Type B pancreatic cell (in vitro differentiated cells): ENCODE measurements around the gene WDR77. TPM values are rescaled to one million over a fixed set of nuclear protein-coding genes. Genes with fewer than 3 reads are reported as not detected.

Experiments used
- DNase-seq: peaks from one replicate; pipeline ENCODE4 v3.0.0; 2021; ENCODE audit warnings: mixed read lengths; ENCODE audit not compliant: unreplicated experiment; ENCODE audit errors: extremely low spot score
- H3K27ac Mint-ChIP-seq: 2 replicates; pipeline ENCODE4 v1.8.0; 2021; ENCODE audit warnings: mild to moderate bottlenecking, mixed read lengths
- H3K27me3 Mint-ChIP-seq: 2 replicates; pipeline ENCODE4 v1.8.0; 2021; ENCODE audit warnings: mixed read lengths
- H3K36me3 Mint-ChIP-seq: 2 replicates; pipeline ENCODE4 v1.8.0; 2021; ENCODE audit warnings: mixed read lengths
- H3K4me1 Mint-ChIP-seq: one replicate; pipeline ENCODE4 v1.8.0; 2021; ENCODE audit warnings: mixed read lengths; ENCODE audit not compliant: unreplicated experiment
- H3K4me3 Mint-ChIP-seq: 2 replicates; pipeline ENCODE4 v1.8.0; 2021; ENCODE audit warnings: mild to moderate bottlenecking, mixed read lengths
- H3K9me3 Mint-ChIP-seq: 2 replicates; pipeline ENCODE4 v1.8.0; 2021; ENCODE audit warnings: mixed read lengths
- total RNA-seq: library from RNA; stranded (reverse); gene quantifications from 2 replicates; pipeline ENCODE4 v1.2.1, GENCODE V29; 2021; ENCODE audit warnings: low replicate concordance
- TF ChIP-seq, protein P1 (sequence below): fragments of 200-600 bp; sonication (generic); conservative IDR thresholded peaks from 2 replicates; pipeline ENCODE4 v1.5.0; 2021; ENCODE audit warnings: antibody characterized with exemption, mild to moderate bottlenecking

The WDR77 gene
- total RNA-seq, 1 donor from 2014 or later: 42.8 TPM

DNA sequence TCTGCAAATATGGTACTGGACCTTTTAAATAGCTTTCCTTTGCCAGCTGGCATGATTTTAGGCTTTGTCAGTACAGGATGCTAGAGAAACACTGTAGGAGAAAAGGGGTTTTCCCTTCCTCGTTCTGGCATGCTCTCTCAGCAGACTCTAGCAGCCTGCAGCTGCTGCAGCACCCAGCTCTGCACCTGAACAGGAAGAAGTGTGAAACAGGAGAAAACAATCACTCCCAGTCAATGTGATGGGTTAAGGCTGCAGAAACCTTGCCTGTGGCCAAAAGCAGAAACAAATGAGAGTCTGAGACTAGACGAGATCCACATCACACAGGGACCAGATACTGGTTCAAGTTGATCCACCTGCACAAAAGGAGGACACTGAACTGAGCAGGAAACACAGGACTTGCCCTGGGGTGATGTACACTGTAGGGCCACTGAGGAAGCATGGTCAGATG lies 42.7 kb downstream of the WDR77 start:
- DNase-seq: no peak

DNA sequence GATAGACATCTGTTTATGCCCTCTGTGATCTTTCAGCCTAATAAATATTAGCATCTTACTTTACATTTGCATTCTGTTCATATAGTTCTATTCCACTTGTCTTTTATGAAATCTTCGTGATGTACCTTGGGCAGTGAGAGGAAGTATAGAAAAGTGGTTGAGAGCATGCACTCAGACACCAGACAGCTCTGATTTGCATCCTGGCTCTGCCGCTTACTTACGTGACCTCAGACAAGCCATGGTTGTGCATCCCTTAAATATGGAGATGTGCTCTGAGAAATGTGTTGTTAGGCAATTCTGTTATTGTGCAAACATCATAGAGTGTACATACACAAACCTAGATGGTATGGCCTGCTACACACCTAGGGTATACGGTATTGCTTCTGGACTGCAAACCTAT lies 44.5 kb downstream of the WDR77 start:
- no peak for DNase-seq
- Mint-ChIP-seq H3K4me3 (no peak overlapping the region), H3K27me3 (peaks cover 3% of the 10 kb centered on the region), H3K9me3 (no peaks in the 10 kb centered on the region), H3K36me3 (no peaks in the 10 kb centered on the region), H3K4me1 (no peaks in the 10 kb centered on the region), H3K27ac (no peak overlapping the region)
- TF ChIP-seq, protein P1, sequence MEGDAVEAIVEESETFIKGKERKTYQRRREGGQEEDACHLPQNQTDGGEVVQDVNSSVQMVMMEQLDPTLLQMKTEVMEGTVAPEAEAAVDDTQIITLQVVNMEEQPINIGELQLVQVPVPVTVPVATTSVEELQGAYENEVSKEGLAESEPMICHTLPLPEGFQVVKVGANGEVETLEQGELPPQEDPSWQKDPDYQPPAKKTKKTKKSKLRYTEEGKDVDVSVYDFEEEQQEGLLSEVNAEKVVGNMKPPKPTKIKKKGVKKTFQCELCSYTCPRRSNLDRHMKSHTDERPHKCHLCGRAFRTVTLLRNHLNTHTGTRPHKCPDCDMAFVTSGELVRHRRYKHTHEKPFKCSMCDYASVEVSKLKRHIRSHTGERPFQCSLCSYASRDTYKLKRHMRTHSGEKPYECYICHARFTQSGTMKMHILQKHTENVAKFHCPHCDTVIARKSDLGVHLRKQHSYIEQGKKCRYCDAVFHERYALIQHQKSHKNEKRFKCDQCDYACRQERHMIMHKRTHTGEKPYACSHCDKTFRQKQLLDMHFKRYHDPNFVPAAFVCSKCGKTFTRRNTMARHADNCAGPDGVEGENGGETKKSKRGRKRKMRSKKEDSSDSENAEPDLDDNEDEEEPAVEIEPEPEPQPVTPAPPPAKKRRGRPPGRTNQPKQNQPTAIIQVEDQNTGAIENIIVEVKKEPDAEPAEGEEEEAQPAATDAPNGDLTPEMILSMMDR: no peak

More for the DNA sequence above, 42.7 kb downstream of the WDR77 start:
- Mint-ChIP-seq H3K4me3 (no peak overlapping the region), H3K27me3 (peaks cover 6% of the 10 kb centered on the region), H3K27ac (no peak overlapping the region), H3K36me3 (no peaks in the 10 kb centered on the region), H3K9me3 (no peaks in the 10 kb centered on the region), H3K4me1 (no peaks in the 10 kb centered on the region)
- TF ChIP-seq, protein P1: no peak

DNA sequence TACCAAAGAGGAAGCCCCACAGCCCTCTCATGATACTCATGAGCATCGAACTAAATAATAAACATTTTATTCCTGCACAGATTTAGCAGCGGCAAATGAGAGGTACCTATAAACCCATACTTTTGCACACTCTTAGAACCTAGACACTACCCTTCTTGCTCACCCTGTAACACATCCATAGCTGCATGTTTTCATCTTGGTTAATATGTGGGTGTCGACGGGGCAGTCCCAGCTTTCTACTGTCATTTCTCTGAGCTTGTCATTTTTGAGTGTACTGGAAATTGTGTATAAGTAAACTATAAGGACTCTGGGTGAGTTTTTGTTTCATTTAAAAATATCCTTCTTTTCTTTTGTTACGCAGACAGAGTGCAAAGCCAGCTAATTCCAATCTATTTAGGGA lies 47.0 kb downstream of the WDR77 start:
- no peak overlapping the region for H3K4me3 Mint-ChIP-seq
- H3K4me1 Mint-ChIP-seq: no peaks in the 10 kb centered on the region
- no peaks in the 10 kb centered on the region for H3K36me3 Mint-ChIP-seq
- no peaks in the 10 kb centered on the region for H3K9me3 Mint-ChIP-seq
- TF ChIP-seq, protein P1: no peak
- peaks cover 7% of the 10 kb centered on the region for H3K27me3 Mint-ChIP-seq
- no peak for DNase-seq
- H3K27ac Mint-ChIP-seq: no peak overlapping the region

DNA sequence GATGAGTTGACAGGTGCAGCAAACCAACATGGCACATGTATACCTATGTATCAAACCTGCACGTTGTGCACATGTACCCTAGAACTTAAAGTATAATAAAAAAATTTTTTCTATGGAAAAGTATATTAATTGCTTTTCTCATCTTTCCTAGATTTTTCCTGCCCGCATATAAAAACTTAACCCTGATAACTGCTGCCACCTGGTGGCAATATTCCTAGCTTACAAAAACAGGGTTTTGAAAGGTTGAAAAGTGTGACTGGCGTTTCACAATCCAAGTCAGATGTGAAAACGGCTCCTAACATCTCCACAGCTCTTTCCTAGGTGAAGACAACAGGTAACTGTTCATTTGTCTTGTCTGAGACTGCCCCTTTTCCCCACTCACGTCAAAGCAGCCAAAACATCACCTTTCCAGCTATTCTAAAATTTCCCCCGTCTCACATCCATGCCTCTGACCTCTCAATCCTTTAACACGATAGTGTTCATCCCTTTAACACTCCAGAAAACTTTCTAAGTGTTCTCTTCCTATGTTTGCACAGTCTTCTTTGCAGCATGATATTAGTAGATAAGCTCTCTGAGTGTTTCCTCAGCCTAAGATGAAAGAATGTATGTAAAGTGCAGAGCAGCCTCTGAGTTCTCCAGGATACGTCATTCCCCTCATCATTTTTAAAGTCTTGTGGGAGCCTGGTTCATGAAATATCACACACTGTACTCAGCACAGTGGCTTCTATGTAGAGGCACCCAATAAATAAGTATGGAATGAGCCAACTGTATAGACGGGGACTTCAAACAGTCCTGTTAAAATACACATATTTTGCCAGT lies 49.1 kb downstream of the WDR77 start:
- Mint-ChIP-seq H3K4me3 (no peak overlapping the region), H3K27me3 (peaks cover 11% of the 10 kb centered on the region), H3K4me1 (no peaks in the 10 kb centered on the region), H3K27ac (no peak overlapping the region), H3K9me3 (no peaks in the 10 kb centered on the region), H3K36me3 (no peaks in the 10 kb centered on the region)
- no peak for DNase-seq
- TF ChIP-seq, protein P1: peak; percentile 87

DNA sequence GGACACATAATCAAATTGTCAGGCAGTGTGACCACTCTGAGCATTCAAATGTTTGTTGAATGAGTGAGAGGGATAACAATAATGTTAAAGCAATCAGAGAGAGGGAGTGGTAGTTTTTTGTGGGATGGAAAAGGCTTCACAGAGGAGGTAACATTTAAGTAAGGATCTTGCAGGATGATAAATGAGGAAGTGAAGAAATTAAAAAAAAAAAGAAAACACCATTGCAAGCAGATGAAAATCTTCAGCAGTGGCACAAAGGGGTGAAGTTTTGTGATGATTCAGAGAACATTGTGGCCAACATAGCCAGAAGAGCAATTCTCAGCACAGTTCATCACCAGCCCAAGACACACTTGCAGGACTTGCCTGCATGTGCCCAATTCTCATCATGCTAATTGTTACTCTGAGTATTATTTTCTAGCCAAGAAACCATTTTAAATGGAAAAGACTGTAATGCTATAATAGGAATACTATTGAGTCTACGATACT lies 56.6 kb downstream of the WDR77 start:
- no peaks in the 10 kb centered on the region for H3K9me3 Mint-ChIP-seq
- no peaks in the 10 kb centered on the region for H3K36me3 Mint-ChIP-seq
- no peak overlapping the region for H3K4me3 Mint-ChIP-seq
- H3K27ac Mint-ChIP-seq: no peak overlapping the region
- TF ChIP-seq, protein P1: no peak
- H3K27me3 Mint-ChIP-seq: peaks cover 22% of the 10 kb centered on the region
- no peak for DNase-seq
- H3K4me1 Mint-ChIP-seq: no peaks in the 10 kb centered on the region
